HUES6 (cell line): ENCODE data around the gene DDX6.

ENCODE experiments used
- H3K27ac ChIP-seq: 2 replicates; pipeline ENCODE4 v1.7.0; 2013; ENCODE audit warnings: low read depth, mild to moderate bottlenecking, low read length, inconsistent platforms
- H3K27me3 ChIP-seq: 2 replicates; pipeline ENCODE4 v1.6.1; 2013; ENCODE audit warnings: low read length; ENCODE audit not compliant: control insufficient read depth, insufficient read depth
- H3K36me3 ChIP-seq: 2 replicates; pipeline ENCODE4 v1.6.1; 2013; ENCODE audit warnings: low read length; ENCODE audit not compliant: control insufficient read depth, insufficient read depth
- H3K4me1 ChIP-seq: 2 replicates; pipeline ENCODE4 v1.6.1; 2013; ENCODE audit warnings: low read length; ENCODE audit not compliant: control insufficient read depth, insufficient read depth
- H3K4me3 ChIP-seq: 2 replicates; pipeline ENCODE4 v1.5.1; 2013; ENCODE audit warnings: low read depth, low read length
- H3K9ac ChIP-seq: one replicate; pipeline ENCODE4 v1.6.1; 2013; ENCODE audit warnings: mild to moderate bottlenecking, low read length
- H3K9me3 ChIP-seq: 2 replicates; pipeline ENCODE4 v1.6.1; 2013; ENCODE audit warnings: low read depth, low read length; ENCODE audit not compliant: control insufficient read depth, insufficient read depth

The DDX6 gene

GRCh38 chr11:118699506-118700220 is 91.3 kb downstream of the DDX6 start:
- Histone ChIP-seq H3K4me1 (peaks cover 8% of the 10 kb centered on the region; the same call in 1 of the 2 replicates), H3K27ac (no peak overlapping the region), H3K9ac (no peak overlapping the region), H3K4me3 (no peak overlapping the region), H3K36me3 (no peaks in the 10 kb centered on the region), H3K27me3 (no peaks in the 10 kb centered on the region), H3K9me3 (peaks cover 16% of the 10 kb centered on the region)
